A172 (cell line): Measurements from ENCODE around the gene CLPTM1. TPM values are rescaled to one million over a fixed set of nuclear protein-coding genes. Genes with fewer than 3 reads are reported as not detected.
"Not testable (repeated sequence)": the region's sequence is repeated elsewhere in the genome, so short reads cannot be mapped to it uniquely, and the experiment has no call there.

Source experiments
- DNase-seq: peaks from one replicate; pipeline ENCODE4 v3.0.0-alpha.2; 2015; ENCODE audit warnings: low spot score
- total RNA-seq: library from RNA; depleted of rRNA; stranded (reverse); fragments of >200 nt; shearing (Covaris generic); gene quantifications from 2 replicates; pipeline ENCODE4 v1.2.3, GENCODE V29; 2014

Gene CLPTM1
- total RNA-seq, 1 experiment from 2014 or later = 28.1 TPM

GRCh38 chr19:44943801-44944249 lies 11.4 kb upstream of the CLPTM1 start:
- no peak for DNase-seq

DNA sequence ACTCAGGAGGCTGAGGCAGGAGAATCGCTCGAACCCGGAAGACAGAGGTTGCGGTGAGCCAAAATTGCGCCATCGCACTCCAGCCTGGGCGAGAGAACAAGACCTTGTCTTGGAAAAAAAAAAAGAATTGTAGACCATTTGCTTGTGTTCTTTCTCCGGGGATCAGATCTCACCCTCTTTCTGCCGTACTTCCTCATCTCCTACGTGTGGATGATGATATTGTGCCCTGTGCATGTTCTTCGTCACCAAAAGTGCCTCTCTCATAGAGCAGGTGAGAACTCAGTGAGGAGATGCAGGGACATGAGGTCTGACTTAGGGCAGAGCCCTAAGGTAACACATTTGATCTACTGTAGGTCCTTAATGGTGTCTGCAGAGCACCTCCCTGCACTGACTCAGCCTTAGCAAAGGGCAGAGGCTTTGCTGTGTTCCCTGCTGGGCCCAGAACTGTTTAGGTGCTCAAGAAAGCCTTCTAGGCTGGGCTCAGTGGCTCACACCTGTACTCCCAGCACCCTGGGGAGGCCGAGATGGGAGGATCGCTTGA lies 8.1 kb upstream of the CLPTM1 start:
- DNase-seq = no peak

- DNase-seq = no peak
These were observed 6.9 kb upstream of the CLPTM1 start for GRCh38 chr19:44948237-44948636.

GRCh38 chr19:44948763-44949374 lies 6.3 kb upstream of the CLPTM1 start:
- DNase-seq = no peak

DNA sequence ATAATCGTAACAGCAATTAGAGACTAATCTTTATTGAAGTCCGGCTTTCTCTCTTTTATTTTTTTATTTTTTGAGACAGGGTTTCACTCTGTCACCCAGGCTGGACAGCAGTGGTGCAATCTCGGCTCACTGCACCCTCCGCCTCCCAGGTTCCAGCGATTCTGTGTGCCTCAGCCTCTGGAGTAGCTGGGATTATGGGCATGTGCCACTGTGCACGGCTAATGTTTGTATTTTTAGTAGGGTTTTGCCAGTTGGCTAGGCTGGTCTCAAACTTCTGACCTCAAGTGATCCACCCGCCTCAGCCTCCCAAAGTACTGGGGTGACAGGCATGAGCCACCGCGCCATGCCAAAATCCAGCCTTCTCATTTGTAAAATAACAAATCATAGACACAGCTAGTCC lies 5.6 kb upstream of the CLPTM1 start:
- DNase-seq = no peak

DNA sequence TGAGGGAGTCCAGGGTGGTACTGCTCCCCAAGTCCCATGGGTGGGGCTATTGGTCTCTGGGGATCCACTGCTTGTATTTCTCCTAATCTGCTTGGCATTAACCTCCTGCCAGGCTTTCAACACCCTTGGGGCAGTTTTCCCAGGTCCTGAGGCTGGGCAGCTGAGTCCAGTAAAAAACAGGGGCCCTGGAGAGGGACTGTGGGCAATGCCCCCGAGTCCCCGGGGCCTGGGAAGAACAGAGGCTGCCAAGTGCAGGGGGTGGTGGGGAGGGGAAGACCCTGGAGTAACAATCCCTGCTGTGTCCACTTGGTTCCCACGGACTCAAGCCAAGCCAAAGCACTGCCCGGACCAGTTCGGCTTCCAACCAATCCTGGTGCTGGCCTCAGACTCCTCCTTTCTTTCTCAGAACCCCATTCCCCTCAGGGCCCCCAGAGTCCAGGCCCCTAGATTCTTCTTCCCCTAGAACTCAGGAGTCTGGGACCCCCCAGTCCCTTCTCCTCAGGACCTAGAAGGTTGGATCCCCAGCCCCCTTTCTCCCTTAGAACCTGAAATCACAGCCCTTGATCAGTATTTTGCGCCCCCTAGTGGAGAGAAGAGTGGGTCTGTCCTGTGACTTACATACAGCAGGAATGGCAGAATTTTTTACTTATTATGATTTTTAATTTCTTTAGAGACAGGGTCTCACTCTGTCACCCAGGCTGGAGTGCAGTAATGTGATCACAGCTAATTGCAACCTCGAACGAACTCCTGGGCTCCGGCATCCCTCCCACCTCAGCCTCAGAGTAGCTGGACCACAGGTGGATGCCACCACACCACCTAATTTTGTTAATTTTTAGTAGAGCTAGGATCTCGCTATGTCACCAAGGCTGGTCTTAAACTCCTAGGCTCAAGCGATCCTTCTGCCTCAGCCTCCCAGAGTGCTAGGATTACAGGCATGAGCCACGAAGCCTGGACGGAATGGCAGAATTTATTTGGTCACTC lies 3.7 kb upstream of the CLPTM1 start:
- DNase-seq = peak; percentile 50

DNA sequence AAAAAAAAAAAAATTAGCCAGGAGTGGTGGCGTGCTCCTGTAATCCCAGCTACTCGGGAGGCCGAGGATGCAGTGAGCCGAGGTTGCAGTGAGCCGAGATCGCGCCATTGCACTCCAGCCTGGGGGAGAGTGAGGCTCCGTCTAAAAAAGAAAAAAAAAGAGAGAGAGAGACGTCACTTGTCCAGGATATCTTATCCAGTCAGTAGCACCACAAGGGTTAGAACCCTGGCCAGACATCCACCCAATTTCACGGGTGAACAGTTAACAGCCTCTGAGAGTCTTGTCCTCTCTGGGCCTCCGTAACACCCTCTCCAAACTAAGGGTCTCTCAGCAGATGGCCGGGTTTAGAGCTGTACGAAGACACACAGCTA lies 917 bp upstream of the CLPTM1 start:
- no peak for DNase-seq

- no peak for DNase-seq
These were observed 592 bp downstream of the CLPTM1 start for GRCh38 chr19:44955505-44956439.

DNA sequence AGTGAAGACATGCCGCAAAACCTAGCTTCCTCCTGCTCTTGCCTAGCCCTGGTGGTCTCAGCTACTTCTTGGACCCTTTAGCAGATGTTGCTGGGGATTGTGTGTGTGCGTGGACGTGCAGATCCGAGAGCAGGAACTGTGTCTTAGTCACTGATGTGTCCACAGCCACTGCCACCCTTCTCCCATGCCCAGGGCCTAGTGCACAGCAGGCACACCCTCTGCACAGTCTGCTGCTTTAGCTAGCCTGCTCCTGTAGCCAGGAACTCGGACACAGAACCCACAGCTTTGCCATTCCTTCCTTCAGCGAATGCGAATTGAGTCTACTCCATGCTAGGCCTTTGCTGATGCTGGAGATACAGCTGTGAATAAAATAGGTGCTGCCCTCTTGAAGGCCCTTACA lies 2.3 kb downstream of the CLPTM1 start:
- no peak for DNase-seq

- DNase-seq = no peak
These were observed 2.9 kb downstream of the CLPTM1 start for GRCh38 chr19:44958090-44958489.

GRCh38 chr19:44959691-44960090 lies 4.5 kb downstream of the CLPTM1 start:
- DNase-seq = no peak

GRCh38 chr19:44960906-44961728 lies 5.9 kb downstream of the CLPTM1 start:
- DNase-seq = no peak

DNA sequence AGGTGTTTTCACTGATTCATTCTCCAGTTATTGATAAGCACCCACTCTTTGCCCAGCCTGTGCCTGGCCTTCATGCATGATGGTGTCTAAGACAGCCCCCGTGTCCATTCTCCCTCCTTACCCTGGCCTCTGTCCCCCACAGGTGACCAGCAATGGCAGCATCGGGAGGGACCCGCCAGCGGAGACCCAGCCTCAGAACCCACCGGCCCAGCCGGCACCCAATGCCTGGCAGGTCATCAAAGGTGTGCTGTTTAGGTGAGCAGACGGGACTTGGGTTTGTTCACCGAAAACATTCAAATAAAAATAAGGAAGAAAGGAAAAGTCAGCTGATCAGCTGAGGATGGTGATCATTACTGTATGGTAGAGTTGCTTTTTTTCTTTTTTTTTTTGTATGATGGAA lies 6.6 kb downstream of the CLPTM1 start:
- DNase-seq = no peak

DNA sequence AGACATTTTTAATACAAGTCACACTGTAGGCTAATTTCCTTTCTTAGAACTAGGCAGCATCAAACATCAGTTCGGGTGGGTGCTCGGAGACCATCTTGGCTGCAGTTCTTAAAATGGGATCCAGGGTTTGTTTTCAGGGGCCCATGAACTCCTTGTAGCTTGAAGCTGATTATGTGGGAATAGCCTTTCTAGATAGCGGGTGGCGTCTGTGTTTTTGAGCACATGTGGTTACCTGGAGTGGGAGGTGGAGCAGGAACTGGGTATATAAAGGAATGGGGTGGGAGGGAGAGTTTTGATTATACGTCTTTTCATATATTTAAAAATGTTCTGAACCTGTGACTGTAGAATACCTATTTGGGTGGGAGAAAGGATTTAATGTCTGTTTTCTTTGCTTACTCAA lies 12.9 kb downstream of the CLPTM1 start:
- DNase-seq = no peak

- no peak for DNase-seq
These were observed 13.5 kb downstream of the CLPTM1 start for GRCh38 chr19:44968670-44969069.

- DNase-seq = no peak
These were observed 14.3 kb downstream of the CLPTM1 start for GRCh38 chr19:44969437-44969836.

DNA sequence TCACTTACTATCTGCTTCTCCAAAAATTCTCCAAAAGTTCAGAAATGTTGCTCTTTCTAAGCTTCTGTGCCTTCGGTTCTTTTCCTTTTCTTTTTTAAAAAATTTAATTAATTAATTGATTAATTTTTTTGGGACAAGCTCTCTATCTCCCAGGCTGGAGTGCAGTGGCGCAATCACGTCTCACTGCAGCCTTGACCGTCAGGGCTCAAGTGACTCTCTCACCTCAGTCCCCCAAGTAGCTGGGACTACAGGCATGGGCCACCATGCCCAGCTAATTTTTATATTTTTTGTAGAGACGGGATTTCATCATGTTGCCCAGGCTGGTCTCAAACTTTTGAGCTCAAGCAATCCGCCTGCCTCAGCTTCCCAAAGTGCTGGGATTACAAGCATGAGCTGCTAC lies 16.3 kb downstream of the CLPTM1 start:
- DNase-seq = not testable (repeated sequence)

- no peak for DNase-seq
These were observed 17.6 kb downstream of the CLPTM1 start for GRCh38 chr19:44972802-44973201.

GRCh38 chr19:44973982-44974735 lies 19.0 kb downstream of the CLPTM1 start:
- no peak for DNase-seq

GRCh38 chr19:44974857-44975256 lies 19.7 kb downstream of the CLPTM1 start:
- no peak for DNase-seq
